Gastroesophageal sphincter (tissue), 4 donors: ENCODE data around the gene CCDC169. TPM values are rescaled to one million over a fixed set of nuclear protein-coding genes. Genes with fewer than 3 reads are reported as not detected.

Source experiments
- ATAC-seq: fragments of 150-250 bp; one replicate; pipeline ENCODE4 v1.9.1; 2016; ENCODE audit warnings: mild to moderate bottlenecking, moderate library complexity
- H3K27ac ChIP-seq, 4 donors: fragments of 200-600 bp; sonication (generic) in 3 of 4; 1 replicate in 3 of 4; 2 replicates in 1 of 4; pipeline ENCODE4 v1.5.1; 2016 to 2019
- H3K27me3 ChIP-seq: fragments of 200-600 bp; sonication (generic); one replicate; pipeline ENCODE4 v1.5.1; 2019
- H3K36me3 ChIP-seq, 2 donors: fragments of 200-600 bp; sonication (generic); one replicate each; pipeline ENCODE4 v1.5.1; 2019; ENCODE audit warnings: control low read depth in 1 of 2
- H3K4me1 ChIP-seq, 3 donors: fragments of 200-600 bp; sonication (generic); 1 replicate in 2 of 3; 2 replicates in 1 of 3; pipeline ENCODE4 v1.5.1; 2016 to 2019; ENCODE audit warnings: control low read depth in 2 of 3
- H3K4me3 ChIP-seq, 2 donors: fragments of 200-600 bp; sonication (generic); one replicate each; pipeline ENCODE4 v1.5.1; 2019; ENCODE audit warnings: mild to moderate bottlenecking in 1 of 2, moderate library complexity in 1 of 2
- H3K9me3 ChIP-seq, 3 donors: fragments of 200-600 bp; sonication (generic); one replicate each; pipeline ENCODE4 v1.5.1; 2017 to 2019; ENCODE audit warnings: control low read depth in 2 of 3
- EP300 ChIP-seq: sonication (generic); formaldehyde crosslinking; IDR thresholded peaks from one replicate; pipeline ENCODE4 v1.6.1; 2017; ENCODE audit warnings: antibody characterized with exemption, mild to moderate bottlenecking
- POLR2A ChIP-seq, 2 donors: fragments of 450-650 bp; IDR thresholded peaks; one replicate each; pipeline ENCODE4 v1.6.1; 2017; ENCODE audit warnings: antibody characterized with exemption in 2 of 2, mild to moderate bottlenecking in 2 of 2, moderate library complexity in 1 of 2
- POLR2AphosphoS5 ChIP-seq: sonication (generic); formaldehyde crosslinking; IDR thresholded peaks from one replicate; pipeline ENCODE4 v1.6.1; 2017; ENCODE audit warnings: antibody characterized with exemption
- WGBS, 2 donors: methylation state at CpG; one replicate each; pipeline ENCODE4 v1.1.5; 2018; ENCODE audit warnings: low coverage in 1 of 2; 5-methylcytosine and 5-hydroxymethylcytosine counted together
- total RNA-seq, 4 donors: library from RNA; depleted of rRNA; stranded (reverse); fragments of >200 nt; gene quantifications; one replicate each; pipeline ENCODE4 v1.1.0, GENCODE V29; 2016
- TF ChIP-seq, protein P1 (sequence below), 4 experiments: fragments of 200-600 bp in 2 of 4; fragments of 450-650 bp in 2 of 4; sonication (generic) in 1 of 4; IDR thresholded peaks; one replicate each; pipeline ENCODE4 v1.5.1; 2017 to 2019; ENCODE audit warnings: antibody characterized with exemption in 4 of 4, mild to moderate bottlenecking in 2 of 4, moderate library complexity in 2 of 4

The CCDC169 gene
- total RNA-seq, 4 donors from 2014 or later = 0.46 to 5.6 (median 0.94) TPM; not detected in 1

DNA sequence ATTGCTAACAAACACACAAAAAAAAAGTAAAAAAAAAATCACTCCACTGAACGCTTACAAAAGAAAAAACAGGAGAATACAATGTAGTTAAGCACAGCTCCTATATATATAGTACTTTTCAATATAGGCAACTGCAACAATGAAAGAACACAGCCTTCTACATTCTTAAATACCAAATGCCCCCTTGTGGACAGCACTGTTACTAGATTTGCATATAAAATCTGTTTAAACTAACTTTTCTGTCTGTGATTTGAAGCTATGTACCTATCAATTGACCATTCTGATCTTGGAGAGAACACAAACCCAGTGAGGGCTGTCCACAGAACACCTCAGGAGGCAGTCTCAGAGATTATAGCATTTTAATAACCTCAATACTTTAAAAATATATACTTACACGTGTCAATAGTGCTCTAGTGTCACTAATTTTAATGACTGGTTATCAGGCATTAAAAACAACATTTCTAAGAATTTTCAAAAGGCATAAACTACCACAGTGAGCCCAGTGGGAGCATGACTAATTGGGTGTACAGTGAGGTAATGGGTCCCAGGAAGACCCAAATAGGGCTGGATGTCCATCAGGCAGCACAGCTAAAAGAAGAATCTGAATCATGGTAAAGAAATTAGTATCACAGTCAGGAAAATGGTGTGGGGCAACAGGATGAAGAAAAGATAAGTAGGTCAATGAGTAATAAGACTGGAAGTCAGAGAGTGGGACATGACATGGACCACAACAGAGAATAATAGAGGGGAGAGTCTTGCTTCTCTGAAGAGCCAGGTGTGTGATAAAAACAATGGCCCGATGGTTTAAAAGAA lies 22.2 kb downstream of the CCDC169 start:
- peak; percentile 36 for ATAC-seq
- WGBS, 2 donors = 67 to 70% methylated on average over 3 of the region's 3 CpGs
- TF ChIP-seq POLR2A (IDR thresholded peaks at IDR 0.05) (no peak), POLR2AphosphoS5 (no peak), EP300 (no peak)
- TF ChIP-seq, protein P1, sequence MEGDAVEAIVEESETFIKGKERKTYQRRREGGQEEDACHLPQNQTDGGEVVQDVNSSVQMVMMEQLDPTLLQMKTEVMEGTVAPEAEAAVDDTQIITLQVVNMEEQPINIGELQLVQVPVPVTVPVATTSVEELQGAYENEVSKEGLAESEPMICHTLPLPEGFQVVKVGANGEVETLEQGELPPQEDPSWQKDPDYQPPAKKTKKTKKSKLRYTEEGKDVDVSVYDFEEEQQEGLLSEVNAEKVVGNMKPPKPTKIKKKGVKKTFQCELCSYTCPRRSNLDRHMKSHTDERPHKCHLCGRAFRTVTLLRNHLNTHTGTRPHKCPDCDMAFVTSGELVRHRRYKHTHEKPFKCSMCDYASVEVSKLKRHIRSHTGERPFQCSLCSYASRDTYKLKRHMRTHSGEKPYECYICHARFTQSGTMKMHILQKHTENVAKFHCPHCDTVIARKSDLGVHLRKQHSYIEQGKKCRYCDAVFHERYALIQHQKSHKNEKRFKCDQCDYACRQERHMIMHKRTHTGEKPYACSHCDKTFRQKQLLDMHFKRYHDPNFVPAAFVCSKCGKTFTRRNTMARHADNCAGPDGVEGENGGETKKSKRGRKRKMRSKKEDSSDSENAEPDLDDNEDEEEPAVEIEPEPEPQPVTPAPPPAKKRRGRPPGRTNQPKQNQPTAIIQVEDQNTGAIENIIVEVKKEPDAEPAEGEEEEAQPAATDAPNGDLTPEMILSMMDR (IDR thresholded peaks at IDR 0.05) = peak; percentile 46 to 73 (median 64)
- H3K27ac ChIP-seq = no peak overlapping the region
- H3K9me3 ChIP-seq = no peaks in the 10 kb centered on the region
- no peaks in the 10 kb centered on the region for H3K27me3 ChIP-seq
- no peak overlapping the region for H3K4me3 ChIP-seq
- H3K4me1 ChIP-seq = no peaks in the 10 kb centered on the region
- no peaks in the 10 kb centered on the region for H3K36me3 ChIP-seq

DNA sequence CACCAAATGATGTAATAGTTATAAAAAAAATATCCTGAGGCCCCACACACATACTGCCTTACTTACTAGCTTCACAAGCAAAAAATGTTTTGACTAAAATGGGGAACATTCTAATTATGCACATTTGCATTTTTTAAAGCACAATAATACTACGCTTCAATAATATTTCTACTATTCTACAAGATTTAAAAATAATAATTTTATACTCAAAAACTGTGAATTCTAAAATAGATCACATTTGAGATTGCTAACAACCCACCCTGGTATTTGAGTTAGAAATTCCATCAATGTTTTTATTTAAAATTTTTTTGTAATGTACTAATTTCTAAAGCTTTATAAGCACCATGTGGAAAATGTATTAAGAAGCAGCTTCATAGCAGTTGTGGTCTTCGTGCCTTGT lies 24.2 kb downstream of the CCDC169 start:
- Histone ChIP-seq H3K4me1 (no peaks in the 10 kb centered on the region), H3K27me3 (no peaks in the 10 kb centered on the region), H3K9me3 (no peaks in the 10 kb centered on the region), H3K36me3 (no peaks in the 10 kb centered on the region), H3K27ac (no peak overlapping the region), H3K4me3 (no peak overlapping the region)
- TF ChIP-seq POLR2AphosphoS5 (no peak), EP300 (no peak), POLR2A (IDR thresholded peaks at IDR 0.05) (no peak)
- TF ChIP-seq, protein P1 (IDR thresholded peaks at IDR 0.05) = no peak
- ATAC-seq = no peak
- 91 to 96% methylated on average over 2 of the region's 2 CpGs for WGBS, 2 donors

DNA sequence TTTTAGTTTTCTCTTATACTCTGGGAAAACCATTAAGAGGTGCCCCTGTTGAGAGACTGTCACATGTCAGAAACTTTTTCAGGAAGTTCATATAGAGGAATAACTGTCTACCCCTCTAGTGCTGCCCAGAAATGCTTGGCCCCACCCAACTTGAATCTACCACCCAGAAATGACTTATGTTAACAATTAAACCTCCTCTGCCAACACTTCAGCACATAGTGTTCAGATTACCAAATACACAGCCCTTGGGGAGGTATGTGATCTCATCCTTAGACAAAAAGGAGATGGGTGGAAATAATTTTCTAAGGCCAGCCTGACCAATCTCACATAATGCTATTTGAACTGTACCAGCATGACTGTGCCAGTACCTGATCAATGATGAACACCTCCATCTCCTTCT lies 35.6 kb downstream of the CCDC169 start:
- no peak overlapping the region for H3K27ac ChIP-seq
- H3K4me1 ChIP-seq = no peaks in the 10 kb centered on the region
- no peaks in the 10 kb centered on the region for H3K9me3 ChIP-seq
- H3K4me3 ChIP-seq = no peak overlapping the region
- H3K36me3 ChIP-seq = no peaks in the 10 kb centered on the region
- no peaks in the 10 kb centered on the region for H3K27me3 ChIP-seq
- TF ChIP-seq POLR2A (IDR thresholded peaks at IDR 0.05) (no peak), POLR2AphosphoS5 (no peak), EP300 (no peak)
- TF ChIP-seq, protein P1 (IDR thresholded peaks at IDR 0.05) = no peak
- ATAC-seq = peak; percentile 70

DNA sequence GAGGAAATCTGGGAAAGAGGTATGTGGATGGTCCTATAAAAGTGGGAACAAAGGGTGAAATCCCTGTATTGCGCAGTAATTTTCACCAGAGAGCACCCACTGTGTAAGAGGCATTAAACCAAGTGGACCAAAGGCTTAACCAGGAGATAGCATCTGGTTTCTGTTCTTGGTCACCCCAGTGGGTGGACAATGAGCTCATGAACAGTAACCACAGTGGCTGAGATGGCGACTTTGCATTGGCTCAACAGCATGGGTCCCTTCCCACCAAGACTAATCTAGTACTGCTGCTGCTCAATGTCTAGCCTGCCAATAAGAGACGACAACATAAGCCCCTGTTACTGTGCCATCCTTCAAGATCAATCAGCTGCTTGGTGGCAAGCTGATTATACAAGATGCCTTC lies 36.6 kb downstream of the CCDC169 start:
- TF ChIP-seq, protein P1 (IDR thresholded peaks at IDR 0.05) = no peak
- no peaks in the 10 kb centered on the region for H3K27me3 ChIP-seq
- H3K4me3 ChIP-seq = no peak overlapping the region
- H3K36me3 ChIP-seq = no peaks in the 10 kb centered on the region
- H3K27ac ChIP-seq = no peak overlapping the region
- no peak for ATAC-seq
- WGBS, 2 donors = 76 to 83% methylated on average over 3 of the region's 3 CpGs
- no peaks in the 10 kb centered on the region for H3K9me3 ChIP-seq
- H3K4me1 ChIP-seq = no peaks in the 10 kb centered on the region
